HG02571 (cell line): ENCODE measurements around the gene LDB1.

Experiments
- ATAC-seq: cut with Tn5 transposase; IDR thresholded peaks from one replicate; pipeline ENCODE4 v1.9.1; 2021; ENCODE audit warnings: mild to moderate bottlenecking, moderate library complexity; ENCODE audit not compliant: unreplicated experiment

LDB1 gene

GRCh38 chr10:102120142-102120990 lies at the start of gene LDB1:
TSS of gene LDB1 (minus strand) at chr10:102120368. CDS start at chr10:102120110, 258 bp downstream.
- ATAC-seq, result peak; percentile 69

GRCh38 chr10:102167861-102168260 lies 47.7 kb upstream of the LDB1 start:
- ATAC-seq, result no peak

GRCh38 chr10:102163342-102163989 lies 43.3 kb upstream of the LDB1 start:
- no peak for ATAC-seq

GRCh38 chr10:102159831-102160230 lies 39.7 kb upstream of the LDB1 start:
- ATAC-seq, result no peak

- ATAC-seq, result no peak
Measured at GRCh38 chr10:102159051-102159597, 39.0 kb upstream of the LDB1 start.

GRCh38 chr10:102157224-102157623 lies 37.1 kb upstream of the LDB1 start:
- no peak for ATAC-seq

- no peak for ATAC-seq
Measured at GRCh38 chr10:102154466-102155116, 34.4 kb upstream of the LDB1 start.

- ATAC-seq, result no peak
Measured at GRCh38 chr10:102153093-102153620, 33.0 kb upstream of the LDB1 start.

GRCh38 chr10:102152545-102152890 lies 32.4 kb upstream of the LDB1 start:
- peak; percentile 23 for ATAC-seq

- peak; percentile 86 for ATAC-seq
Measured at GRCh38 chr10:102151774-102152544, 31.8 kb upstream of the LDB1 start, which contains the start of gene NOLC1. TSS of gene NOLC1 (plus strand) at chr10:102152389. CDS start at chr10:102152411, 22 bp downstream.

GRCh38 chr10:102150970-102151773 lies 31.0 kb upstream of the LDB1 start:
- ATAC-seq, result no peak

- ATAC-seq, result no peak
Measured at GRCh38 chr10:102148275-102148674, 28.1 kb upstream of the LDB1 start.

- ATAC-seq, result no peak
Measured at GRCh38 chr10:102147561-102147960, 27.4 kb upstream of the LDB1 start.

GRCh38 chr10:102146971-102147428 lies 26.8 kb upstream of the LDB1 start:
- ATAC-seq, result no peak

- no peak for ATAC-seq
Measured at GRCh38 chr10:102141583-102142107, 21.5 kb upstream of the LDB1 start.

- no peak for ATAC-seq
Measured at GRCh38 chr10:102140913-102141540, 20.9 kb upstream of the LDB1 start.

- ATAC-seq, result no peak
Measured at GRCh38 chr10:102140218-102140617, 20.1 kb upstream of the LDB1 start.

- ATAC-seq, result no peak
Measured at GRCh38 chr10:102139281-102140110, 19.3 kb upstream of the LDB1 start.
